ENCODE measurements around the gene FARSB.
"Not testable (repeated sequence)": the region's sequence is repeated elsewhere in the genome, so short reads cannot be mapped to it uniquely, and the experiment has no call there.

The FARSB gene

DNA sequence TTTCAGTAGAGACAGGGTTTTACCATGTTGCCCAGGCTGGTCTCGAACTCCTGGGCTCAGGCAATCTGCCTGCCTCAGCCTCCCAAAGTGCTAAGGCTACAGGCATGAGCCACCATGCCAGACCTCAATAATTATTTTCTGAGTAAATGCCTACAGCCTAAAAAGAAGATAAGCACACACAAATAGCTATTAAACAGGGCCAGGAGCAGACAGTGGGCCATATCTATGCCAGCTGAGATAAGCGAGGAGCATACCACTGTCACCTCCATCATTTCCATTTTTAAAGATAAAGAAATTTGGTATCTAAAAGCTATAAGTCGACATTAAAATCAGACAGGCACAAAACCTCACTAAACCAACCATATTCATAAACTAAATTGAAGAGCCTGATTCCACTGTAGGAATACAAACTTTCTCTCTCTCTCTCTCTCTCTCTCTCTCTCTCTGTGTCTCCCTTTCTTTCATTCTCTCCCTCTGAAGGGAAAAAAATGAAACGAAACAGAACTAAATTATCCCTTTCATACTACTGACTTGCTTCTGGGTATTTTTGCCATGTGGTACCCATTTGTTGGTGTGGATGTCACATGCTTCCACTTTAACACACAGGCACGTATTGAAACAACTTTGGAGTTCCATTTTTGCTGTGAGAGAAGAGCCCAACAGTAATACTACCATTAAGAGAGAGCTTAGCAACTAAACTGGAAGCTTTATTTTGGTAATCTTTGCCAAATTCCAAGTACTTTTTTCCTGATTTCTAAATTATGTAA lies 51.0 kb downstream of the FARSB start:
- DNase-seq (ENCODE audit: low spot score) = no peak

DNA sequence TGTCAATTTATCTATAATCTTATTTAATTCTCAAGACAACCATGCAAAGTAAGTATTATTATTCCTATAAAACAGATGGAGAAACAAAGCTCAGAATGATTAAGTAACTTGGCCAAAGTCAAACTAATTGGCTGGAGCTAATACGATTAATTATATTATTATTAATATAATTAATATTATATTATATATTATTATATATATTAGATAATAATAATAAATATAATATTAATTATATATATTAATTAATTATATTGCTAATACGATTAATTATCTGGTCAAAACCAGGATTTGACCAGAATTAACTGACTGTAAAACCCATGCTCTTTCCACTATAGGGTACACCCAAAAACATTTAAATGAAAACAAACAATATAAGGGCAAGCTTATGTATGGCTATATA lies 52.4 kb downstream of the FARSB start:
- no peak for DNase-seq (ENCODE audit: low spot score)

DNA sequence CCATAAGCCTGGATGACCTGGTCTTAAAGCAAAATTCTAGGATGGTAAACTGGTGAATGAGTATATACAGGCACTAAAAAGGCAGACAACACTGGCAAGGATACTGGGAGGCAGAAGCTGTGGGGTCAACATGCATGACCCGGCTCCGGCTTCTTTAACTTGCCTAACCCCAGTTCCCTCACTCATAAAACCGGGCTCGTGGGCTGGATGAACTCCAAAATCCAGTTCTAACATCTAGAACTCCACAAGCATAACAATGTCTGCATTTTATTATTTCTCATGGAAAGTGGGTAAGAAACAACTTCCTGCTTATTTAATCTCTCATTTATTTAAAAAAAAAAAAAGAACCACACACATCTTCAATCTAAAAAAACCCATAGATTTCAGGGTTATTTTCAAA lies 57.3 kb downstream of the FARSB start:
- no peak for DNase-seq (ENCODE audit: low spot score)

DNA sequence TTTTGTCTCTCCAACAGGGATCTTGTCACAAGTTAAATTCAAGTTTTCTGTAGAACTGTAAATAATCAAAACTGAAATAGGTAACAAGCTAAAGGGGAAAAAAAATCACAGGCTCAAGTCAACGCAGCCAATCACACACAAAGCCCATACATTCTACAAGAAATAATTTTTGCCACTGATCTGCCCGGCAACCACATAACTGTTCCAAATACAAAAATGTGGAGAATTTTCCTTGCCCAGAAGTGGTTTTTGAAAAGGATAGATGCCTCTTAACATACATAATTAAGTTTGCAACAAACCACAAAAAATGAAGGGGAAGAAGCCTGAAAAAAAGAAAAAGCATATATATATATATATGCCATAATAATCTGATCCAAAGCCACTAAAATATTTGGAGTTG lies 60.3 kb downstream of the FARSB start:
- no peak for DNase-seq (ENCODE audit: low spot score)

DNA sequence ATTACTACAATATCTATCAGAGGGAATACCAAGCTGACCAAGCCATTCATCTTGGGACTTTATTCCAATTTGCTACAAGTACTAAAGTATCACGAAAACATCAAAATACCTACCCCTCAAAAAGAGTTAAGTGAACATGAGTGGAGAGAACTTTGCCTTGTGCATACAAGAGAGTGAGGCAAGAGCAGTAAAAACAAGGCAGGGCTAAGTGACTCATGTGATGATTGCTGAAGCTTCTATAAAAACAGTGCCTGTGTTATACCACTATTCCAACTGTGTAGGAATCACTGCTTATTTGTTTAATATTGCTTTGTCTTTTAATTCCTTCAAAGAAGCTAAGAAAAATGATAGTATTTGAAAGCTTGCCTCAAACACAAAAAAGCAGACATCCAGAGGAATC lies 61.2 kb downstream of the FARSB start:
- DNase-seq (ENCODE audit: low spot score) = peak; percentile 71

DNA sequence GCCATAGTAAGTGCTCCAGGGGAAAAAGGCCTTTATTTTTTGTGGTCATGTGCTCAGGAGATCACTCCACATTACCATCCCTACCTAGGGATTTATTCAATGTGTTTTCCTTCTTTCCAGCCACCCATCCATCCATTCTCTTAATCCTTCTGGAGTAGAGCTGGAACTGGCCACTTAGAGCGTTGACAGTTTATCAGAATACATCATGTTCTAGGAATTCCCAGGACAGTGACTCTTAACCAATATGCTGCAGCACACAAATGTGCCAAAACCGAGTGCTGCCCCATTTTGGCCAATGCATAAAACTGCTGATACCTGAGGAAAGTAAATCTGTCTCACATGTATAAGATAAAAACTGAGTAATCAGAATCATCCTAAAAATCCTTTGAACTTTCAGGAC lies 63.7 kb downstream of the FARSB start:
- no peak for DNase-seq (ENCODE audit: low spot score)

DNA sequence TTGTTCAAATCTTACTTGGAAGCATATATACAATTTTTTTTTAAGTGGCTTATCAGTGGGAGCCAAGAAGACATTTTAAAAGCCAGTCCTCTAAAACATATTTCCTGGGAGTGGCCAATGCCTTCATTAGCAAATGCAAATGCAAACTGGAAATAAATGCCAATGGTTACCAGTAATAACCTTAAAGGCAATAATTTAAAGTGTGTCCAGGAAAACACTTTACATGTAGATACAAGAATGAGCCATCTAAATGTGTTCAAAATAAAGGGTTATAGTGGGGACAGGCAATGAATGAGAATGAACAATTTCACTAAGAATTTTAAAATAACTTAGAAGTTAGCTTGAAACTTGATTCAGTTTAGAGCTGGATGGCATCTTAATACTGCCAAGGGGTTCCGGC lies 64.2 kb downstream of the FARSB start:
- no peak for DNase-seq (ENCODE audit: low spot score)

DNA sequence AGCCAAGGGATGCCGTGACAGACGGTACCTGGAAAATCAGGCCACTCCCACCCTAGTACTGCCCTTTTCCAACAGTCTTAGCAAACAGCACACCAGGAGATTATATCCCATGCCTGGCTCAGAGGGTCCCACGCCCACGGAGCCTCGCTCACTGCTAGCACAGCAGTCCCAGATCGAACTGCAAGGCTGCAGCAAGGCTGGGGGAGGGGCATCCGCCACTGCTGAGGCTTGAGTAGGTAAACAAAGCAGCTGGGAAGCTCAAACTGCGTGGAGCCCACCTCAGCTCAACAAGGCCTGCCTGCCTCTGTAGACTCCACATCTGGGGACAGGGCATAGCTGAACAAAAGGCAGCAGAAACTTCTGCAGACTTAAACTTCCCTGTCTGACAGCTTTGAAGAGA lies 71.3 kb downstream of the FARSB start:
- not testable (repeated sequence) for DNase-seq (ENCODE audit: low spot score)

DNA sequence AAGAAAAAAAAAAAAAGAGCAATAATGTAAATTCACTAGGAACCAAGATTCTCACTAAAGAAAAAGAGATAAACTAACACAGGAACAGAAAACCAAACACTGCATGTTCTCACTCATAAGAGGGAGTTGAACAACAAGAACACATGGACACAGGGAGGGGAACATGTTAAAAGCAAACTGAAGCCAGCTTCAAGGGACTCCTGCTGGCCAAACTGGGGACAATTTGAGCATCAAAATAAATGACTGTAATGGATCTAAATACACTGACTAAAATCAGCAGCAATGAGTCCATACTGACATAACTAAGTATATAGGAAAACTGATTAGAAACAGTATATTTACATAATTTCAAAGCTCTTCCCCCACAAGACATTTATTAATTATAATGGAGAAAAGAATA lies 73.0 kb downstream of the FARSB start:
- no peak for DNase-seq (ENCODE audit: low spot score)

DNA sequence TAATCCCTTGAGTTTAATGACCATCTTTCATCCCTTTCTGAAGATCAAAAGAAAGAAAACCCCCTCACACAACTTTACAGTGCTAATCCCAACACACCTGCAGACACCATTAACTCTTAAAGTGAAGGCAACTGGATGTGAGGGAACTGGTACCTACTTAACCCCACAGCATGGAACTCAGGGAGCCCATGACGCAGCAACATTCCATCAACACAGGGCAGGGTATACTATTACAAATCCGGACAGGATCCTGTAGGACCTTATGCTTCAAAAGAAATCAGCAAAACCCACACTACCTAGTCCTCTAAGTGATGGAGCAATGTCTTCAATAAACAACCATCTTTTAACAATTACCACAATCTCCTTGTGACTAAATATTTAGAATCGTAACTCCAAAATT lies 78.6 kb downstream of the FARSB start:
- no peak for DNase-seq (ENCODE audit: low spot score)

DNA sequence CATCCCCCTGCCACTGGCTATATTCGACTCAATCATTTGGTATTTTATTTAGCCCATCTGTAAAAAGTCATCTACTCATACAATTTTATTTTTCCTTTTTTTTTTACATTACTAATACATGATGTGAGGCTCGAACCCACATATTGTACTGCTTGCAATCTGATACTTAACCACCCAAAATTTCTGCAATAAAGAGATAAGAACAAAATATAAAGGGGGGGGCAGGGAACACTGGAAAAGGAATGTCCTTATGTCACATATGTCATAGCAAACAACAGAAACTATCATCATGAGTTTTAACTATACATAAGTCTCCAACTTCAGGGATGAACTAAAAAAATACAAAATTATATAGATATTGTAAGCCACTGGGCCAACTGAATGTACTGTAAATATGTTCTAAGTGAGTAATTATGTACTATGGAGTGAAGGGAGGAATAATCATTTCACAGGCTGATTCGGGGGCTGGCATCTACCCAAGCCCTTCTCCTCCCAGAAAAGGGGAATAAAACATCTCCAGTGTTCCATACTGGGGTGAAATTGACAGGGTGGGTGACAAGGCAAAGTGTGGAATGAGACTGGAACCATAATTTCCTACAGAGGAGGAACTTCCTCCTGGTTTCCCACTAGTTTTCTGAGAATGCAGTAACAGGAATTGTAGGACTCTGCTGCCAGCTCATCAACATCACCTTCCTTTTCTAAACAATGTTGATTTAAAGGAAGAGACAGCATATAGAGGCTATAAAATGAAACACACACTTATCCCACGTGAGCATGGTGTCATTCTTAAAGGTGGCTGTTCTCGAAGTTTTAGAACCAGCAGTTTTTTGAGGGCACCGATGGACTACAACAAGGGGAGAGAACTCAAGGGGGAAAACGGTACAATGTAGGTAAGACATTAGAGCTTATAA lies 79.5 kb downstream of the FARSB start:
- DNase-seq (ENCODE audit: low spot score) = no peak

DNA sequence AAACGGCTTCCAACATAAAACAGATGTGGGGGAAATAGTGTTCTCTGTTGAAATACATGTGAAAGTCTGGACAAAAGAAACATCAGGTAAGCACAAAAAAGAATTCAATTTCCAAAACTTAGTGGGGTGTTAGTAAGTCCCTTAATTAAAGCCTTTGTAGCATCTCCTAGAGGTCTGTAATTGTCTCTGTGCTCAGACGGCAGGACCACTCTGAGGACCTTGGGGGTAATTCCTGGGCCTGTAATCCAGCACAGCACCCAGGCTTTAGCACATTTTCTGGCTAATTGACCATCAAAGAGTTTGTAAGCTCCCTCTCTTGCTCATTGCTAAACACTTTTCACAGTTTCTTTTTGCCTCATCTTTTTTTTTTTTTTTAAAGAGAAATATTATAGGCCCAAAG lies 80.3 kb downstream of the FARSB start:
- DNase-seq (ENCODE audit: low spot score) = no peak

DNA sequence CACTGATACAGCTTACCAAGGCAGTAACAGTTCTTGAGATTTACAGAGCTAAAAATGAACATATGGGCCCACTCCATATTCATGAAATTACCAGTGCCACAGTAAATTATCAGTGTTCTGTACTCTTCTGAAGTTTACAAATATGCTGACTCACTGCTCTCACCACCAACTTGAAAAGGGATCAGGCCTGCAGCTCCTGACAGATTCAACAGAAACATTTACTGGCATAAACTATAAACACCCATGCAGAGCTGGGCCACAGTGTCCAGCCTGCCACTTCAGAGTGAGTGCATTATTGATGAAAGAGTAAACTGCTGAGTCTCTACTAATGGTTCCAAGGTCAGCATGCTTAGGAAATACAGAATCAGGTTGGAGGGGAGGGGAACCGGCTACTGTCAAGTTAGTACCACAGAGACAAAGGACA lies 83.1 kb downstream of the FARSB start:
- peak; percentile 48 for DNase-seq (ENCODE audit: low spot score)

DNA sequence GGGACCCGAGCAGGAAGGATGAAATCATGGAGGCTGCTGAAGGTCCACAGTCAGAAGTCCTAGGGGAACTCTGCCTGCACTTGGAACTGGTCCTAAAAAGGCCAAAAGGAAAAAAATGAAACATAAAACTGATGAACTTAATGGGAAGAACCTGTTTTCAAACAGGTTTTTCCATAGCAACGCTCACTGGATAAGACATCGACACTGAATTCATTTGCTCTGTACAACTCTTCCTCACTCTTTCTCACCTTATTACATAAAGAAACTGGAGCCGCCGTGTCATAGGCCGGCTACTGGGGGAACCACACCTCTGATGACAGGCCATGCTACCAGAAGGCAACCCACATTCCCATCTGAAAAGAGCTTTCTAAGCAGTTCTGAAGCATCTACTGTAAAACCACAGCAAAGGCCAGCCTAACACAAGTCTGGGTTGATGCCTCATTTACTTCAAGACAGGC lies 83.6 kb downstream of the FARSB start:
- peak; percentile 9 for DNase-seq (ENCODE audit: low spot score)

DNA sequence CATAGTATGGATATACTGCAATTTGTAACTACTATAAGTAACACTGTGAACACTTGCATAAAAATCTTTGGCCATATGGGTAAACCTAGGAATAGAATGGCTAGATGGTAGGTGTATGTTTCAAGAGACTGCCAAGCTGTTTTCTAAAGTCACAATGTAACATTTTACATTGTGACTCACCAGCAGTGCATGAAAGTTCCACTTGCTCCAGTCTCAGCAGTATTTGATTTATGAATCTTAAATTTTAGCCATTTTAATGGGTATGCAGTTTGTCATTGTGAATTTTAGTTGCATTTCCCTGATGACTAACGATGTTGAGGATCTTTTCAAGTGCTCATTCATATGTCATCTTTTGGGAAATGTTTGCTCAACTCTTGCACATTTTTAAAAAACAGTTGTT lies 86.1 kb downstream of the FARSB start:
- peak; percentile 28 for DNase-seq (ENCODE audit: low spot score)

DNA sequence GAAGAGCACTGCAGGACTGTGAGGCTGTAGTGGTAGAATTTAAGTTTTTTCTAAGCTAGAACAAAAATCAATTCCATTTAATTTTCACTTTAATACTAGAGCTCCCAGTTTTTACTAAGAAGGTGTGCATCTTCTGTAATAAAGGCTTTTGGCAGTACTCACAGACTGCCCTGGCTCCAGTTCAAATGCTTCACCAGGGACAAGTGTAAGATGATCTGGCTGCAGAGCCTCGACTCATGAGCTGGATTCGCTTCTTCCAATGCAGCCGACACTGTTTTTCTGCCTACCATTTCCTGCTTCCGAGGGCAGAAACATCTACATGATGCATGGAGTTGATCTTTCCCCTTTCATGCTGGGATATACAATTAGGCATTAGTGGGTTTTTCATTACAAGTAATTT lies 87.0 kb downstream of the FARSB start:
- DNase-seq (ENCODE audit: low spot score) = peak; percentile 25

DNA sequence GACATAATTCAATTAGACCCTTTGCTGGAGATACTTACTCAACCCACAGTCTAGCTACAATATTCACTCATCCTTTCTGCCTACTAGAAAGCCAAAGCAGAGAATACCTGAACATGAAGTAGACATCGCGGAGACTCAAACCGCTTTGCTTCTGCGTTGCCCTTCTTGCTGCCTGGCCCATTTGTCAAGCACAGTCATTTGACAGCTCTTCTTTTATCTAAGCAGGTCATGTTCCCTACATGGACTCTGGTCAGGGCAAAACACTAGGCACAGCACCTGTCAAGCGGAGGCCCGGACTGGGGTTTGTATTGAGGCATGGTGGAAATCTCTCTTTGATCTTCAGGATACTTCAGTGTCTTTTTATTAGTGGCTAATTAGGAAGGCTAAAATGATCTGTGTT lies 89.7 kb downstream of the FARSB start:
- DNase-seq (ENCODE audit: low spot score) = no peak

DNA sequence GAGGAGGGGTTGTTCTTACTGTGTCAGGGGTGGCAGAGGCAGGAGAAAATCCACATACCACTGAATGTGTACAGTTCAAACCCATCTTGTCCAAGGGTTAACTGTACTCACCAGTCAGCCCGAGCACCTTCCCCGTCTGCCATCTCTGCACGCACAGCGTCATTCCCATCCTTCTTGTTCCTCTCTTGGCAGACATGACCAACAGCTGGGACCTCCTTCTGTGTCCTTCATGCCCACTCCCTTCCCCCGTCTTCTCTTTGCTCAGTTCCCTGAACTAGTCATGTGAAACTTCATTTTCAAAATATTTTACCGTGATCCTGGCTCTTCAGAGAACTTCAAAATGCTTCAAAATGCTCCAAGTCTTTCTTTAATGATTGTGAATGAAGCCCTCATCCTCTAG lies 92.0 kb downstream of the FARSB start:
- no peak for DNase-seq (ENCODE audit: low spot score)

DNA sequence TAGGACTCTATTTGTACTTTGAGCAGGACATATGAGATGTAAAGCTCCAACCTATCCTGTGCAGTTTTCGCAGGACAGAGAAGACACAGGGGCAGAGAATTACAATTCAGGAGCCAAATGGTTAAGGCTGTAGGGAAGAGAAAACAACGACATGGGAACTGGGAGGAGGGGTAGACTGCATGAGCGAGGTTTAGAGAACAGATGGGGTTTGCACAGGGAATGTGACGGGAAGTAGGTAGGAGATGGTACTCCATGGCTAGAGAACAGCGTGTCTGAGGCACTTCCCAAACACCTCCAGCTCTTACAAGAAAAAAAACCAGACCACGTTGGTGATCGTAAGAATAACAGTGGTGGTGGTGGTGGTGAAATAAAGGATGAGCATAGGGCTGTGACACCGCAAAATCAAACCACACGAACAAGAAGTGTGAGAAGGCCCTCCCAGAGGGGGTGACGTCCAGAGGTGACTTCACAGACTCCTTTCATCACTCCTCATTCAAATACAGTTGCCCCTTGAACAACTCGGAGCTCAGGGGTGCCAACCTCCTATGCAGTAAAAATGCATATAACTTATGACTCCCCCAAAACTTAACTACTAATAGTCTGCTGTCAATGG lies 92.7 kb downstream of the FARSB start:
- no peak for DNase-seq (ENCODE audit: low spot score)

DNA sequence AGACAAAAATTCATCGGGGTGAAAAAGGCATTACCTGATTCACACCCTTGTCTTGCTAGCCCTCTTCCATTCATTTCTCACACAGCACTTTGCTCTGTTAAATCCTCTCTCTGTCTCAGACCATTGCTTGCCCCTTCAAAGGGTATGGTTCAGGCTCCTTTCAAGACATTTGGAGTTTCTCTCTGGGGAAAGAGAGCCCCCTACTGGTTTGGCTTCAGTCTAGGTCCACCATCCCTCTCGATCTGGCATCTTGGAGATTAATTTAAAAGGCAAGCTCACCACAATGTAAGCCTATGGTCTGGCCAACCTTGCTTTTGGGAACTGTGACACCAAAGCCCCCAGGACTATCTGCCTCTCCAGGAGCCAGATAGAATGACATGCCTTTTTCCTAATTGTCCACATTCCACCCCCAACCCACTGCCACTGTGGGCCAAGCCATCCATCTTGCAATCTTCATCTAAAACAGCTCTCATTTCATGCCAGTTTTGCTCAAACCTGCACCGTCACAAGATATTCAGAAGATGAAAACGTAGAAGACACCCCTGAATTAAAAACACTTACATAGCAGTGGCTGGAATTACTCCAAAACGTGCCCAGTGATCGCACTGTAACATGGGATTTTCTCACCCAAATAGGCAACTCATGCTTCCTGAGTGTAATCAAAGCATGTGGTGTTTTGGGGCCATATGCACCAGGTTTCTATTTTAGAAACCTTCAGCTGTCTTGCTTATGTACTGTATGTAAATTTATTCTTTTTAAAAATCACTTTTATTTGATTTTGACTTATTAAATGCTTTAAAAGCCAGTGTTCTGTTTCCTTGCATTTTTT lies 93.9 kb downstream of the FARSB start:
- DNase-seq (ENCODE audit: low spot score) = peak; percentile 69

DNA sequence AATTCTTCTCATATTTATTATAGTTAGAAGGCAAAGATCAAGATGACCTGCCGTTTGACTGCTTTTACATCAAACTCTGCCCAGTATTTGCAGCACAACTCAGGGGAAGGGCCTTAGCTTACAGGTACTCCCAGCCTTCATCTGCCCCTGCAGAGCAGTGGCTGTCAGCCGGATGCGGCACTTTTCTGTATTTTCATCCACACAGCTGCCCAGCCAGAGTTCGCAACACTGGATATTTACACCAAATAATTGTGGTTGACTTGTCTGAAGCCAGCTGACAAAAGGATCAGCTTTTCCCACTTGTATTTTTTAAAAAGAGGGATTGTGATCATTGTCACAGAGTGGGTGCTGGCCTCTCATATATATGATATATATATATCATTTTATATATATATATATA lies 94.7 kb downstream of the FARSB start:
- no peak for DNase-seq (ENCODE audit: low spot score)

DNA sequence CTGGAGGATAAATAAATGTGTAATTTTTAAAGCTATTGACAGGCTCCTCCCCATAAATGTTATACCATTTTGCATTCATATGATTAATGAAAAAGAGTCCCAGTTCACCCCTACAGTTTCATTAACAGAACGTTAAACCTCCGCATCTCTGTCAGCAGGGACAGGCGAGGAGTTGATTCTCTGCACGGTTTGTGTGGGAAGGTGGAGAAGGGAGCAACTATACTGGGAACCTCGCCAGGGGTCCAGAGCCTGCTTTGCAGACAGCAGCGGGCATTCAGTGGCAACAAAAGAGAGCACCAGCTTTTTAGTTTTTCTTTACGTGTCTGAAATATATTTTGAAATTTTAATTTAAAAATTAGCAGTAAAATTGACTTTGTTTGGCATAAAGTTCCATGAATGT lies 101.4 kb downstream of the FARSB start:
- DNase-seq (ENCODE audit: low spot score) = no peak
